ENCODE results near the gene ASAH2. TPM values are rescaled to one million over a fixed set of nuclear protein-coding genes. Genes with fewer than 3 reads are reported as not detected.

Gene ASAH2
- total RNA-seq, 3 donors from 2014 or later: 2.1 to 4.4 (median 2.6) TPM

- intact Hi-C loops (cut with DNase I, micrococcal nuclease): no loop called here
- Histone ChIP-seq H3K9me3 (no peaks in the 10 kb centered on the region), H3K36me3 (ENCODE audit: low read depth) (no peaks in the 10 kb centered on the region), H3K4me1 (ENCODE audit: low read depth) (no peaks in the 10 kb centered on the region), H3K4me3 (no peak overlapping the region)
- TF ChIP-seq, protein P1, sequence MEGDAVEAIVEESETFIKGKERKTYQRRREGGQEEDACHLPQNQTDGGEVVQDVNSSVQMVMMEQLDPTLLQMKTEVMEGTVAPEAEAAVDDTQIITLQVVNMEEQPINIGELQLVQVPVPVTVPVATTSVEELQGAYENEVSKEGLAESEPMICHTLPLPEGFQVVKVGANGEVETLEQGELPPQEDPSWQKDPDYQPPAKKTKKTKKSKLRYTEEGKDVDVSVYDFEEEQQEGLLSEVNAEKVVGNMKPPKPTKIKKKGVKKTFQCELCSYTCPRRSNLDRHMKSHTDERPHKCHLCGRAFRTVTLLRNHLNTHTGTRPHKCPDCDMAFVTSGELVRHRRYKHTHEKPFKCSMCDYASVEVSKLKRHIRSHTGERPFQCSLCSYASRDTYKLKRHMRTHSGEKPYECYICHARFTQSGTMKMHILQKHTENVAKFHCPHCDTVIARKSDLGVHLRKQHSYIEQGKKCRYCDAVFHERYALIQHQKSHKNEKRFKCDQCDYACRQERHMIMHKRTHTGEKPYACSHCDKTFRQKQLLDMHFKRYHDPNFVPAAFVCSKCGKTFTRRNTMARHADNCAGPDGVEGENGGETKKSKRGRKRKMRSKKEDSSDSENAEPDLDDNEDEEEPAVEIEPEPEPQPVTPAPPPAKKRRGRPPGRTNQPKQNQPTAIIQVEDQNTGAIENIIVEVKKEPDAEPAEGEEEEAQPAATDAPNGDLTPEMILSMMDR (IDR thresholded peaks at IDR 0.05): no peak
- DNase-seq (no peak), ATAC-seq (no peak)
These were observed 30.1 kb upstream of the ASAH2 start for GRCh38 chr10:50281210-50281966.

DNA sequence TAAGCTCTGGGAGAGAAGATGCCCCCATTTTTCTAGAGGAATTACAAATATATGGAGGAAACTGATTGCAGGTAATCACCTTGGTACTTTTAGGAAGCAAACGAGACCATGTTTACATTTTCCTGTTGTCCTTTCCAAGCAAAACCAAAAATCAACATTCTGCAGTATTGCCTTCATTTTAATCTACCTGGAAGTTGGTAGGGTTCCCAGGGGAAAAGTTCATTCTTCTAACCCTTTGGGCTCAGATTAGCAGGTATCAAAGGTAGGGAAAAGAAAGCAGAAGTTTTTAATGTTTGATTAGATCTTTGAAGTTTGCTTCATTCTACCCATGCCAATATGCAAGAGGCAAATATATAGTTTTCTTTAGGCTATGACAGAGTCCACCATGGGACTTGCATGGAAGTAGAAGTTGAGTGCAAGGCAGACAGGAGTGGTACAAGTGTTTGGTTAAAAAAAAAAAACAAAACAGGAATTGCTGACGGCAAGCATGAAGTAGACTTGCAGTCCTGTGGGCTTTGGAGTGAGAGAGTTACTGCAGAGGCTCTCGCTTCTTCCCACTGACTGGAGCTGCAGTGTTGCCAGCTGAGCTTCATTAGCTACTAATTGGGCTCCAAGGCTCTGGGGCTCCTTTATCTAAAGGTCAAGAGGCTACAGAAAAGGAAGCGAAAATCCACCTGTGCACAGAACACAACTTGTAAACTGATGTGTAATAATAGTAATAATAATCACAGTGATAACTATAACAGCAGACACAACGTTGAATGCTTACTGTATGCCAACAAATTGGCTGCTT, 28.9 kb upstream of the ASAH2 start:
- no peak for ATAC-seq
- Histone ChIP-seq H3K36me3 (ENCODE audit: low read depth) (no peaks in the 10 kb centered on the region), H3K4me1 (ENCODE audit: low read depth) (no peaks in the 10 kb centered on the region), H3K4me3 (no peak overlapping the region), H3K9me3 (no peaks in the 10 kb centered on the region)
- TF ChIP-seq, protein P1 (IDR thresholded peaks at IDR 0.05): no peak
- no peak for DNase-seq
- intact Hi-C loops (cut with DNase I, micrococcal nuclease): no loop called here

- intact Hi-C loops (cut with DNase I, micrococcal nuclease): no loop called here
- ATAC-seq (no peak), DNase-seq (no peak)
- no peaks in the 10 kb centered on the region for H3K9me3 ChIP-seq
- no peaks in the 10 kb centered on the region for H3K36me3 ChIP-seq (ENCODE audit: low read depth)
- TF ChIP-seq, protein P1 (IDR thresholded peaks at IDR 0.05): no peak
- H3K4me1 ChIP-seq (ENCODE audit: low read depth): no peaks in the 10 kb centered on the region
- no peak overlapping the region for H3K4me3 ChIP-seq
These were observed 28.2 kb upstream of the ASAH2 start for GRCh38 chr10:50279489-50279888.

- Histone ChIP-seq H3K4me3 (no peak overlapping the region), H3K36me3 (ENCODE audit: low read depth) (no peaks in the 10 kb centered on the region), H3K4me1 (ENCODE audit: low read depth) (no peaks in the 10 kb centered on the region), H3K9me3 (no peaks in the 10 kb centered on the region)
- DNase-seq: peak in 2 of 3 donors; percentile 58 to 78
- peak; percentile 62 for ATAC-seq
- TF ChIP-seq, protein P1 (IDR thresholded peaks at IDR 0.05): peak; percentile 34
- intact Hi-C loops (cut with DNase I, micrococcal nuclease): no loop called here
These were observed 24.4 kb upstream of the ASAH2 start for GRCh38 chr10:50275650-50276235.

GRCh38 chr10:50272531-50272930, 21.2 kb upstream of the ASAH2 start:
- Histone ChIP-seq H3K4me1 (ENCODE audit: low read depth) (no peaks in the 10 kb centered on the region), H3K36me3 (ENCODE audit: low read depth) (no peaks in the 10 kb centered on the region), H3K4me3 (no peak overlapping the region), H3K9me3 (no peaks in the 10 kb centered on the region)
- DNase-seq (no peak), ATAC-seq (no peak)
- TF ChIP-seq, protein P1 (IDR thresholded peaks at IDR 0.05): no peak
- intact Hi-C loops (cut with DNase I, micrococcal nuclease): no loop called here
